HG02852 (cell line): ENCODE data around the gene GOLT1A.

ENCODE experiments used
- ATAC-seq: cut with Tn5 transposase; IDR thresholded peaks from one replicate; pipeline ENCODE4 v1.9.1; 2021; ENCODE audit warnings: mild to moderate bottlenecking, moderate library complexity; ENCODE audit not compliant: unreplicated experiment

Gene GOLT1A

GRCh38 chr1:204213668-204214662 is at the start of gene GOLT1A:
Gene GOLT1A, minus strand, starts transcription at chr1:204213988. Its CDS starts 82 bp downstream, at chr1:204213906.
- ATAC-seq = no peak

DNA sequence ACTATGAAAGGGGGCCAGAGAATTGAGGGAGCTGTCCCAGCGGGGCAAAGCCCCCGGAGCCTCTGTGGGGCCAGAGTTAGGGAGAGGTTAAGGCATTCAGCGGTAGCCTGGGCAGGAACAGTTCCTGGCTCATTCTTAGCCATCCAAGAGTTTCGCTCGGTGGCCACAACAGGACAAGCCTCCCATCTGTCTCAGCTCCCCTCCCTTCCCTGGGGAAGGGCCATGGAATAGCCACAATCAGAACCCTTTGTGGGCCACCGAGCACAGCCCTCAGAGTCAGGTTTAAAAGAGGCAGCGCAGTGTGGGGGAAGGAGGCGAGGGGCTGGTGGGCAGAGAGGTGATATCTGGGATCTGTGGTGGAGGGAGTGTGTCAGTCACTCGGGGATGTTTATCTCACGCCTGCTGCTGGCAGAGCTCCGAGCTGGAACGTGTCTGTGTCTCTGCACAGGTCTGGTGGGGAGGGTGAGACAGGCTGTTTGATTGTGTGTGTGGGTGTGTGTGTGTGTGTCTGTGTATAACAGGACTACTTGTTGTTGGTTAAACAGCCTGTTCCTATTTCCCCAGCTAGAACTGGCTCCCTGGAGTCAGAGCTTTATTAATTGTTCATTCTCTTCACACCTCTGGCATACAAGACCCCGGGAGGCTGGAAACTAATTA is 49.6 kb upstream of the GOLT1A start:
- no peak for ATAC-seq

DNA sequence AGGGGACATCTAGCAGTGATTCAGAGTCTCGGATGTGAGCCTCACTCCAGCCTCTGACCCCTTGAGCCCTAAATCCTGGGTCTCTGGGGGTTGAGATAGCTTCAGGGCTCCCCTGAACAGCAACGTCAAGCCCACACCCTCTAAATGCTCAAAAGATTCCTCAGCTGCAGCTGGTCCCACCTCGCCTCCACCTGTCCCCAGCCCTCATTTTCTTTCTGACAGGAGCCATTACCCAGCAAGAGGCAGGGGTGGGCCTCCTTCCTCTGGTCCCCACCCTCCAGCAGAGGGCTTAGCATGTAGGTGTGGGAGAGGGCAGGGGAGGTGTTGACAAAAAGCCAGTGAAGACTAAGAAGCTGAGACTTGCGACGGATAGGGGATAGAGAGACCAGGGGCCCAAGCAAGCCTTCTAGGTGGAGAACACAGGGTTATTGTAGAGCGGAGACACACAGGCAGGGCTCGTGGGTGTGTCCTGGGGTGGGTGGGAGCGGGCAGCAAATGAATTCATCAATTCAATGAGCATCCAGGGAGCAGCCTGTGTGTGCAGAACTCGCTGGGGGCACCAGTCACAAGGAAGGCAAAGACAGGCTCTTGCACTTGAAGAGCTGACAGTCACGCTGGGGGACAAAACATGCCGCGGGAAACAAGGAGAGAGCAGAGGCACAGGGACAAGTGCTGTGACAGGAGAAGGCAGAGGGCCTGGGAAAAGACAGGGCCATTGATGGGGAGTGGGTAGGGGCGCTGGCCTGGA is 48.9 kb upstream of the GOLT1A start:
- ATAC-seq = no peak

- ATAC-seq = no peak
Observed at GRCh38 chr1:204261746-204262505, 48.1 kb upstream of the GOLT1A start.

GRCh38 chr1:204261266-204261665 is 47.5 kb upstream of the GOLT1A start:
- no peak for ATAC-seq

GRCh38 chr1:204260601-204261197 is 46.9 kb upstream of the GOLT1A start:
- ATAC-seq = no peak

DNA sequence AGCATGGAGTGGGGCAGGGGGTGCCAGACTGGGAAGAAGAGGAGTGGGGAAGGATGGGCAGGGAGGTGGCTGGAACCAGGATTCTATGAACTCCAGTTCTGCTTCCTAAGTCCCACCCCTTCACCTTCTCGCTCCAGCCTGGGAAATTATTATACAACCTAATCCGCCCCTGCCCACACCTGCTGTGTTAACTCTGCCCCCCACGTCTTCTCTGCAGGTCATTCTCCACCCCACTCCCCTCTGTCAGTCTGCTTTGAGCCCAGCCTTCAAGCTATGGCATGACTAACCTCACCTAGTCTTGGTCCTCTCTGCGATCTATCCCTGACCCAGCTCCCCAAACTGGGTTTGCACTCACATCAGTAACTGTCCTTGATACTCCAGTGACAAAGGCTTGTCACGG is 46.0 kb upstream of the GOLT1A start:
- ATAC-seq = no peak

GRCh38 chr1:204259196-204259595 is 45.4 kb upstream of the GOLT1A start:
- ATAC-seq = no peak

GRCh38 chr1:204258213-204259115 is 44.7 kb upstream of the GOLT1A start:
- ATAC-seq = no peak

- no peak for ATAC-seq
Observed at GRCh38 chr1:204257446-204257845, 43.7 kb upstream of the GOLT1A start.

GRCh38 chr1:204256531-204256930 is 42.7 kb upstream of the GOLT1A start:
- no peak for ATAC-seq

DNA sequence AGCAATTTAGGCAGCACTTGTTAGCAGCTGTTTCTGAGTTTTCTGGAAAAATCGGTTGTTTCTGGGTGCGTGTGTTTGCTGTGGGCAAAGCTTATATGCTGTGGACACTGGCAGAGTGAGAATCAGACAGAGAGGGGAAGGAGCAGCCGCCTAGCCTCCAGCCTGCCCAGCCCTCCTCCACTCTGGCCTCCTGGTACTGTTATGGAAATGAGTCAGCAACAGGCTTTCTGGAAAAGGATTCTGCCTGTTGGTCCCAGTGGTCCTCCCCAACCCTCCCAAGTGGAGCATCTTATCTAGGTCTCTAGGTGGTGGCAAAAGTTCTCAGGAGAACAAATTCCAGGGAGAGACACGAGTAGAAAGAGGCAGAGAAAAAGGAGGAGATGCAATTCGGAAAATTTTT is 42.2 kb upstream of the GOLT1A start:
- no peak for ATAC-seq

DNA sequence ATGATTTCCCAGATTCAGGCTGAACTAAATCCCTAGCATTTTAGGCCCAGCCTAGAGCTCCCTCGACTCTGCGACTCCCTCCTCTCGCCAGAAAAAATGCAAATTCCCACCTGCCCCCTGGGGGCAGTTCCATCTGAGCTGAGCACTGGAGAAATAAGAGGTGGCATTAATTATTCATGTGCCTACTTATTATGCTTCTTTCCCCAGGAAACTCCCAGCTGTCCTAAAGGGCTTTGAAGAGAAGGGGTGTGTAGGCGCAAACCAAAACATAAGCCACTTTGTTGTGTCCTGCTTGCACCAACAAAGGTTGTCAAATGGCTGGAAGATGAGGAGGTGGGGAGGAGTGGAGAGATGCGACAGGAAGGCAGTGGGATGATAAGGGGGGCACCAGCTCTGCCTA is 41.4 kb upstream of the GOLT1A start:
- ATAC-seq = no peak

DNA sequence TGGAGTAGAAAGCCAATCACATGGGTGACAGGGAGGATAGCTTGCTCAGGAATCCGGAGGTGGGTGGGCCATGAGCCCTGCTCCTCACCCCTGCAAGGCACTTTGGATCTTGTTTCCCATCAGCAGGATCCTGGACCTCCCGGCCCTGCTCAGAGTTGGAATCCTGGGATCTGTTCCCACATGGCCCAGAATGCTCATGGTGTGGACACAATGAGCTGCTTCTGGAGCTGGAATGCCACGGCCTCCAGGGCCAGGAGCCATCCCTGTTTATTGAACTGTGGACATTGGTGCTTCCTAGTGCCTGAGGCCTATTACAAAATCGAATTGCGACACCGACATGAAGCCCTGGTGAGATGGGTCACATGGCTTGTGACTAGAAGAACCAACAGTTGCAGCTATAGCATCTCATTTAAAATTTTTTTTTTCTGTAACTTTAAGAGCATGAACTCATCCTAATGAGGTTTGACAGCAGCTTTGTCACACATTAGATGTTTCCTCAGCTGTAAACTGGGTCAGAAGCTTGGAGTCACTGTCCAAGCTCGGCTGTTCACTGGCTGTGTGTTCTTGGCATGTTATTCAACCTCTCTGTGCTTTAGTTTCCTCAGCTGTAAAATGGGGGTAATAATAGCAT is 40.4 kb upstream of the GOLT1A start:
- no peak for ATAC-seq

- no peak for ATAC-seq
Observed at GRCh38 chr1:204251926-204252689, 38.3 kb upstream of the GOLT1A start.

- ATAC-seq = no peak
Observed at GRCh38 chr1:204251286-204251685, 37.5 kb upstream of the GOLT1A start.

- ATAC-seq = no peak
Observed at GRCh38 chr1:204250428-204251030, 36.7 kb upstream of the GOLT1A start.
